ENCODE data around the gene CISTR. TPM values are rescaled to one million over a fixed set of nuclear protein-coding genes. Genes with fewer than 3 reads are reported as not detected.
A peak's percentile ranks its signal among the peaks of the same experiment; 100 is the strongest.
"Not testable (repeated sequence)": the region's sequence is repeated elsewhere in the genome, so short reads cannot be mapped to it uniquely, and the experiment has no call there.

The CISTR gene
- total RNA-seq = not detected
- polyA plus RNA-seq = not detected

- WGBS = 4% methylated on average over 76 of the region's 76 CpGs
- H3K4me3 ChIP-seq (ENCODE audit: low read depth, low read length) = peak within 1 kb of the TSS; percentile 45
- H3K27ac ChIP-seq (ENCODE audit: low read depth) = no peak within 1 kb of the TSS
- H3K36me3 ChIP-seq (ENCODE audit: insufficient read depth) = no peaks in the 10 kb centered on the region
- no peak for DNase-seq (ENCODE audit: extremely low spot score)
- H3K4me1 ChIP-seq (ENCODE audit: insufficient read depth) = no peaks in the 10 kb centered on the region
Measured at GRCh38 chr12:53751336-53752191, at the start of gene CISTR. CISTR (minus strand) TSS chr12:53751979.

- no peak for DNase-seq (ENCODE audit: extremely low spot score)
- Histone ChIP-seq H3K4me3 (ENCODE audit: low read depth, low read length) (no peak overlapping the region), H3K27ac (ENCODE audit: low read depth) (no peak overlapping the region), H3K4me1 (ENCODE audit: insufficient read depth) (no peaks in the 10 kb centered on the region), H3K36me3 (ENCODE audit: insufficient read depth) (no peaks in the 10 kb centered on the region)
- WGBS = 80% methylated on average over 2 of the region's 2 CpGs
Measured at GRCh38 chr12:53798575-53798974, 46.8 kb upstream of the CISTR start.

- no peak for DNase-seq (ENCODE audit: extremely low spot score)
- H3K27ac ChIP-seq (ENCODE audit: low read depth) = no peak overlapping the region
- no peaks in the 10 kb centered on the region for H3K36me3 ChIP-seq (ENCODE audit: insufficient read depth)
- 47% methylated on average over 6 of the region's 6 CpGs for WGBS
- no peaks in the 10 kb centered on the region for H3K4me1 ChIP-seq (ENCODE audit: insufficient read depth)
- no peak overlapping the region for H3K4me3 ChIP-seq (ENCODE audit: low read depth, low read length)
Measured at GRCh38 chr12:53795927-53796326, 44.1 kb upstream of the CISTR start.

GRCh38 chr12:53793221-53793620, 41.4 kb upstream of the CISTR start:
- DNase-seq (ENCODE audit: extremely low spot score) = no peak
- Histone ChIP-seq H3K36me3 (ENCODE audit: insufficient read depth) (no peaks in the 10 kb centered on the region), H3K4me1 (ENCODE audit: insufficient read depth) (no peaks in the 10 kb centered on the region), H3K27ac (ENCODE audit: low read depth) (no peak overlapping the region), H3K4me3 (ENCODE audit: low read depth, low read length) (no peak overlapping the region)
- 40% methylated on average over 2 of the region's 2 CpGs for WGBS

- no peak overlapping the region for H3K4me3 ChIP-seq (ENCODE audit: low read depth, low read length)
- no peaks in the 10 kb centered on the region for H3K4me1 ChIP-seq (ENCODE audit: insufficient read depth)
- WGBS = 16% methylated on average over 1 of the region's 1 CpG
- H3K36me3 ChIP-seq (ENCODE audit: insufficient read depth) = no peaks in the 10 kb centered on the region
- DNase-seq (ENCODE audit: extremely low spot score) = no peak
- H3K27ac ChIP-seq (ENCODE audit: low read depth) = no peak overlapping the region
Measured at GRCh38 chr12:53791735-53792326, 40.1 kb upstream of the CISTR start.

GRCh38 chr12:53789570-53789969, 37.8 kb upstream of the CISTR start:
- WGBS = 30% methylated on average over 1 of the region's 1 CpG
- no peak overlapping the region for H3K27ac ChIP-seq (ENCODE audit: low read depth)
- no peak for DNase-seq (ENCODE audit: extremely low spot score)
- no peak overlapping the region for H3K4me3 ChIP-seq (ENCODE audit: low read depth, low read length)
- H3K4me1 ChIP-seq (ENCODE audit: insufficient read depth) = no peaks in the 10 kb centered on the region
- H3K36me3 ChIP-seq (ENCODE audit: insufficient read depth) = no peaks in the 10 kb centered on the region

- DNase-seq (ENCODE audit: extremely low spot score) = no peak
- H3K4me1 ChIP-seq (ENCODE audit: insufficient read depth) = no peaks in the 10 kb centered on the region
- WGBS = 52% methylated on average over 1 of the region's 1 CpG
- H3K36me3 ChIP-seq (ENCODE audit: insufficient read depth) = no peaks in the 10 kb centered on the region
- H3K27ac ChIP-seq (ENCODE audit: low read depth) = no peak overlapping the region
- no peak overlapping the region for H3K4me3 ChIP-seq (ENCODE audit: low read depth, low read length)
Measured at GRCh38 chr12:53788892-53789291, 37.1 kb upstream of the CISTR start.

GRCh38 chr12:53786411-53786810, 34.6 kb upstream of the CISTR start:
- no peaks in the 10 kb centered on the region for H3K36me3 ChIP-seq (ENCODE audit: insufficient read depth)
- H3K4me1 ChIP-seq (ENCODE audit: insufficient read depth) = no peaks in the 10 kb centered on the region
- no peak for DNase-seq (ENCODE audit: extremely low spot score)
- WGBS = 81% methylated on average over 7 of the region's 7 CpGs
- no peak overlapping the region for H3K4me3 ChIP-seq (ENCODE audit: low read depth, low read length)
- H3K27ac ChIP-seq (ENCODE audit: low read depth) = no peak overlapping the region

GRCh38 chr12:53785161-53785560, 33.4 kb upstream of the CISTR start:
- H3K27ac ChIP-seq (ENCODE audit: low read depth) = no peak overlapping the region
- no peak overlapping the region for H3K4me3 ChIP-seq (ENCODE audit: low read depth, low read length)
- H3K36me3 ChIP-seq (ENCODE audit: insufficient read depth) = no peaks in the 10 kb centered on the region
- no peak for DNase-seq (ENCODE audit: extremely low spot score)
- no peaks in the 10 kb centered on the region for H3K4me1 ChIP-seq (ENCODE audit: insufficient read depth)
- 81% methylated on average over 2 of the region's 2 CpGs for WGBS

- Histone ChIP-seq H3K27ac (ENCODE audit: low read depth) (no peak overlapping the region), H3K4me1 (ENCODE audit: insufficient read depth) (no peaks in the 10 kb centered on the region), H3K4me3 (ENCODE audit: low read depth, low read length) (no peak overlapping the region), H3K36me3 (ENCODE audit: insufficient read depth) (no peaks in the 10 kb centered on the region)
- WGBS = 85% methylated on average over 8 of the region's 8 CpGs
- DNase-seq (ENCODE audit: extremely low spot score) = no peak
Measured at GRCh38 chr12:53782093-53782703, 30.4 kb upstream of the CISTR start.

- Histone ChIP-seq H3K4me3 (ENCODE audit: low read depth, low read length) (no peak overlapping the region), H3K27ac (ENCODE audit: low read depth) (no peak overlapping the region), H3K36me3 (ENCODE audit: insufficient read depth) (no peaks in the 10 kb centered on the region), H3K4me1 (ENCODE audit: insufficient read depth) (no peaks in the 10 kb centered on the region)
- 20% methylated on average over 5 of the region's 5 CpGs for WGBS
- no peak for DNase-seq (ENCODE audit: extremely low spot score)
Measured at GRCh38 chr12:53781228-53781801, 29.5 kb upstream of the CISTR start.

GRCh38 chr12:53780323-53780722, 28.5 kb upstream of the CISTR start:
- no peak overlapping the region for H3K27ac ChIP-seq (ENCODE audit: low read depth)
- no peaks in the 10 kb centered on the region for H3K4me1 ChIP-seq (ENCODE audit: insufficient read depth)
- WGBS = 83% methylated on average over 3 of the region's 3 CpGs
- no peak overlapping the region for H3K4me3 ChIP-seq (ENCODE audit: low read depth, low read length)
- no peak for DNase-seq (ENCODE audit: extremely low spot score)
- H3K36me3 ChIP-seq (ENCODE audit: insufficient read depth) = no peaks in the 10 kb centered on the region

GRCh38 chr12:53779679-53780078, 27.9 kb upstream of the CISTR start:
- not testable (repeated sequence) for DNase-seq (ENCODE audit: extremely low spot score); H3K4me3 ChIP-seq (ENCODE audit: low read depth, low read length); H3K4me1 ChIP-seq (ENCODE audit: insufficient read depth); H3K27ac ChIP-seq (ENCODE audit: low read depth); H3K36me3 ChIP-seq (ENCODE audit: insufficient read depth)
- 94% methylated on average over 7 of the region's 7 CpGs for WGBS
